ENCODE results near the gene GOLGA5. TPM values are rescaled to one million over a fixed set of nuclear protein-coding genes. Genes with fewer than 3 reads are reported as not detected.

Gene GOLGA5
- total RNA-seq, 1 experiment from 2014 or later: 25.4 TPM

GRCh38 chr14:92832137-92832700 lies 38.1 kb downstream of the GOLGA5 start:
- H3K9me3 ChIP-seq (ENCODE audit: control insufficient read depth, low read depth, low read length): no peaks in the 10 kb centered on the region
- no peaks in the 10 kb centered on the region for H3K79me1 ChIP-seq (ENCODE audit: insufficient read depth, low read depth, low read length, poor library complexity, severe bottlenecking)
- no peak for TF ChIP-seq CTCF (conservative IDR thresholded peaks at IDR 0.05)
- no peak overlapping the region for H3K9ac ChIP-seq (ENCODE audit: extremely low read depth, insufficient read length, low read length)
- no peak overlapping the region for H4K91ac ChIP-seq (ENCODE audit: insufficient read length, low read depth, low read length)
- no peaks in the 10 kb centered on the region for H3K79me2 ChIP-seq (ENCODE audit: insufficient read depth, low read length)
- no peak overlapping the region for H2BK120ac ChIP-seq (ENCODE audit: low read depth, low read length, poor library complexity, severe bottlenecking)
- no peak overlapping the region for H3K4ac ChIP-seq (ENCODE audit: low read depth, low read length)
- no peak overlapping the region for H2BK20ac ChIP-seq (ENCODE audit: low read depth, low read length, poor library complexity, severe bottlenecking)
- Mint-ChIP-seq H3K27me3 (ENCODE audit: low read depth) (no peaks in the 10 kb centered on the region), H3K4me1 (no peaks in the 10 kb centered on the region), H3K4me3 (no peak overlapping the region), H3K9me3 (no peaks in the 10 kb centered on the region), H3K36me3 (ENCODE audit: insufficient read depth in 1 of 3, low read depth in 3 of 3) (peaks cover 0 to 54% (median 33%) of the 10 kb centered on the region in 3 experiments; a peak in 6 of 7 replicates), H3K27ac (peak overlapping the region in 1 of 3 experiments; percentile 25; a peak in 2 of 7 replicates)
- no peak overlapping the region for H4K5ac ChIP-seq (ENCODE audit: insufficient read length, low read depth, low read length)
- H3K23ac ChIP-seq (ENCODE audit: insufficient read length, low read depth, low read length): no peak overlapping the region
- no peaks in the 10 kb centered on the region for H3K23me2 ChIP-seq (ENCODE audit: insufficient read length, low read depth, low read length, poor library complexity, severe bottlenecking)
- H3K56ac ChIP-seq (ENCODE audit: insufficient read length, low read depth, low read length): no peak overlapping the region
- no CpG with 5 or more reads among the region's 7 CpGs for WGBS (ENCODE audit: extremely low coverage, insufficient read length, low lambda C conversion rate)
- H4K8ac ChIP-seq (replicated peaks; ENCODE audit: insufficient read length, low read depth, low read length): no peak overlapping the region
- H3K27ac ChIP-seq (ENCODE audit: insufficient read length, low read depth, low read length): no peak overlapping the region
- H2BK12ac ChIP-seq (ENCODE audit: insufficient read length, low read depth, low read length): no peak overlapping the region
- no peak overlapping the region for H3K18ac ChIP-seq (ENCODE audit: insufficient read length, low read depth, low read length)
- no peak overlapping the region for H2BK15ac ChIP-seq (ENCODE audit: low read depth, low read length)
- no peak overlapping the region for H3T11ph ChIP-seq (ENCODE audit: low read length)
- no peak overlapping the region for H3K14ac ChIP-seq (ENCODE audit: insufficient read depth, low read length)
- H2AFZ ChIP-seq (ENCODE audit: low read length): no peak overlapping the region
- H4K20me1 ChIP-seq (ENCODE audit: control insufficient read depth, insufficient read depth, insufficient read length): no peaks in the 10 kb centered on the region
- no peaks in the 10 kb centered on the region for H3K27me3 ChIP-seq (ENCODE audit: insufficient read depth, low read length)
- H3K4me2 ChIP-seq (ENCODE audit: insufficient read depth, insufficient read length, low read length): no peak overlapping the region
- H2AK5ac ChIP-seq (ENCODE audit: insufficient read length, low read length): no peak overlapping the region
- DNase-seq: no peak
- no peaks in the 10 kb centered on the region for H3K4me1 ChIP-seq (ENCODE audit: insufficient read depth, low read length)
- H2BK5ac ChIP-seq (ENCODE audit: insufficient read length, low read length): no peak overlapping the region

Data from H9 (cell line).